Left kidney (tissue), 2 donors: Measurements from ENCODE around the gene RXFP4. TPM values are rescaled to one million over a fixed set of nuclear protein-coding genes. Genes with fewer than 3 reads are reported as not detected.
"Not testable (repeated sequence)": the region's sequence is repeated elsewhere in the genome, so short reads cannot be mapped to it uniquely, and the experiment has no call there.

Experiments used
- DNase-seq: peaks from one replicate; pipeline ENCODE4 v3.0.0-alpha.2; 2013
- polyA plus RNA-seq: library from polyadenylated mRNA; unstranded; fragments of 120-200 nt; gene quantifications from one replicate; pipeline ENCODE4 v1.2.1, GENCODE V29; 2013; ENCODE audit not compliant: insufficient read length

RXFP4 gene
- polyA plus RNA-seq, 1 donor = 0.15 TPM

GRCh38 chr1:155930725-155931124, 10.7 kb upstream of the RXFP4 start:
- DNase-seq = not testable (repeated sequence)

GRCh38 chr1:155931332-155932038, 10.0 kb upstream of the RXFP4 start:
- no peak for DNase-seq

GRCh38 chr1:155932081-155932480, 9.4 kb upstream of the RXFP4 start:
- no peak for DNase-seq

GRCh38 chr1:155932487-155932886, 9.0 kb upstream of the RXFP4 start:
- no peak for DNase-seq

- peak; percentile 8 for DNase-seq
Observed at GRCh38 chr1:155933591-155934096, 7.8 kb upstream of the RXFP4 start.

GRCh38 chr1:155934097-155934935, 7.1 kb upstream of the RXFP4 start, which contains the start of gene KHDC4:
Gene KHDC4 (minus strand): TSS chr1:155934413. CDS start chr1:155934373, 40 bp downstream.
- DNase-seq = peak; percentile 99

- peak; percentile 45 for DNase-seq
Observed at GRCh38 chr1:155934936-155935590, 6.4 kb upstream of the RXFP4 start.

- peak; percentile 77 for DNase-seq
Observed at GRCh38 chr1:155938220-155938627, 3.2 kb upstream of the RXFP4 start.

GRCh38 chr1:155940482-155940992, 901 bp upstream of the RXFP4 start:
- DNase-seq = peak; percentile 55

- no peak for DNase-seq
Observed at GRCh38 chr1:155941845-155942531, 550 bp downstream of the RXFP4 start.

- DNase-seq = no peak
Observed at GRCh38 chr1:155942578-155943141, 1.2 kb downstream of the RXFP4 start.

GRCh38 chr1:155944444-155944799, 3.0 kb downstream of the RXFP4 start:
- DNase-seq = no peak

GRCh38 chr1:155946633-155947219, 5.3 kb downstream of the RXFP4 start:
- no peak for DNase-seq

- no peak for DNase-seq
Observed at GRCh38 chr1:155947292-155947691, 5.9 kb downstream of the RXFP4 start.

GRCh38 chr1:155947741-155948140, 6.3 kb downstream of the RXFP4 start:
- DNase-seq = no peak

GRCh38 chr1:155950829-155951228, 9.4 kb downstream of the RXFP4 start:
- no peak for DNase-seq

- no peak for DNase-seq
Observed at GRCh38 chr1:155951753-155952504, 10.5 kb downstream of the RXFP4 start.

GRCh38 chr1:155952505-155952890, 11.1 kb downstream of the RXFP4 start:
- no peak for DNase-seq

GRCh38 chr1:155954645-155955044, 13.2 kb downstream of the RXFP4 start:
- DNase-seq = no peak

GRCh38 chr1:155957411-155957915, 16.0 kb downstream of the RXFP4 start:
- no peak for DNase-seq
